SK-N-SH (cell line): Measurements from ENCODE around the gene SLX4IP. TPM values are rescaled to one million over a fixed set of nuclear protein-coding genes. Genes with fewer than 3 reads are reported as not detected.

ENCODE experiments used
- CTCF ChIA-PET: fragments of 300-600, 350-600 bp; formaldehyde crosslinking; extraction: SDS; loops from one replicate; lab custom pipeline; 2021; lab: Yijun Ruan, JAX
- POLR2A ChIA-PET: fragments of 350-600 bp; sonication (Branson Sonifier 250); formaldehyde crosslinking; extraction: SDS; loops from one replicate; lab custom pipeline; 2020; ENCODE audit warnings: antibody characterized with exemption, inconsistent platforms; lab: Yijun Ruan, JAX
- DNase-seq: peaks from one replicate; pipeline ENCODE4 v3.0.0; 2012
- H2AFZ ChIP-seq: fragments of 200-600 bp; sonication (generic); 2 replicates; pipeline ENCODE4 v1.8.1; 2016; ENCODE audit warnings: antibody characterized with exemption, mild to moderate bottlenecking, low read depth
- H3F3A ChIP-seq: fragments of 200-600 bp; sonication (generic); replicated peaks from 2 replicates; pipeline ENCODE3; 2016; ENCODE audit warnings: antibody characterized with exemption, mild to moderate bottlenecking; ENCODE audit not compliant: insufficient read depth
- H3K27ac ChIP-seq, 2 experiments: fragments of 200-500 bp in 1 of 2; fragments of 200-600 bp in 1 of 2; sonication (Bioruptor generic) in 1 of 2; sonication (generic), shearing (Covaris generic) in 1 of 2; 2 replicates each; pipeline versions ENCODE4 v1.5.1 to v1.6.1; 2014 to 2016; ENCODE audit warnings: low read depth in 2 of 2, inconsistent platforms in 1 of 2, low read length in 1 of 2, mild to moderate bottlenecking in 1 of 2, mixed read lengths in 1 of 2
- H3K27me3 ChIP-seq: fragments of 200-600 bp; sonication (generic), shearing (Covaris generic); 2 replicates; pipeline ENCODE4 v1.6.1; 2016; ENCODE audit warnings: mixed run types; ENCODE audit not compliant: insufficient read depth
- H3K36me3 ChIP-seq, 2 experiments: fragments of 200-500 bp in 1 of 2; fragments of 200-600 bp in 1 of 2; sonication (Bioruptor generic) in 1 of 2; sonication (generic) in 1 of 2; replicated peaks in 1 of 2; 2 replicates each; pipeline versions ENCODE3 to v1.5.1; 2014 to 2016; ENCODE audit warnings: low read length in 1 of 2, mild to moderate bottlenecking in 1 of 2; ENCODE audit not compliant: insufficient read depth in 2 of 2, control insufficient read depth in 1 of 2
- H3K4me1 ChIP-seq, 2 experiments: fragments of 200-500 bp in 1 of 2; fragments of 200-600 bp in 1 of 2; sonication (Bioruptor generic) in 1 of 2; sonication (generic), shearing (Covaris generic) in 1 of 2; 2 replicates each; pipeline versions ENCODE4 v1.5.1 to v1.6.1; 2014 to 2016; ENCODE audit warnings: low read depth in 1 of 2, low read length in 1 of 2, mixed run types in 1 of 2; ENCODE audit not compliant: insufficient read depth in 2 of 2, control insufficient read depth in 1 of 2
- H3K4me2 ChIP-seq: fragments of 200-600 bp; sonication (generic), shearing (Covaris generic); 2 replicates; pipeline ENCODE4 v1.6.1; 2017; ENCODE audit warnings: mixed run types
- H3K4me3 ChIP-seq, 2 experiments: fragments of 200-500 bp in 1 of 2; fragments of 200-600 bp in 1 of 2; sonication (Bioruptor generic) in 1 of 2; sonication (generic), shearing (Covaris generic) in 1 of 2; 2 replicates each; pipeline versions ENCODE4 v1.5.1 to v1.8.1; 2014 to 2016; ENCODE audit warnings: low read depth in 2 of 2, inconsistent platforms in 1 of 2, low read length in 1 of 2, mild to moderate bottlenecking in 1 of 2, mixed read lengths in 1 of 2, moderate library complexity in 1 of 2
- H3K79me2 ChIP-seq: fragments of 200-600 bp; sonication (generic); 2 replicates; pipeline ENCODE4 v1.8.1; 2017; ENCODE audit warnings: mild to moderate bottlenecking; ENCODE audit not compliant: insufficient read depth
- H3K9ac ChIP-seq: fragments of 200-600 bp; sonication (generic); 2 replicates; pipeline ENCODE4 v1.6.1; 2017; ENCODE audit warnings: mixed run types
- H3K9me2 ChIP-seq: fragments of 200-600 bp; sonication (generic); 2 replicates; pipeline ENCODE4 v1.6.1; 2017; ENCODE audit warnings: mixed run types
- H3K9me3 ChIP-seq: fragments of 200-600 bp; sonication (generic); 2 replicates; pipeline ENCODE4 v1.6.1; 2017; ENCODE audit warnings: mixed run types, mild to moderate bottlenecking, moderate library complexity
- H4K20me1 ChIP-seq: fragments of 200-600 bp; sonication (generic); 2 replicates; pipeline ENCODE4 v1.6.1; 2017; ENCODE audit warnings: mild to moderate bottlenecking, mixed run types; ENCODE audit not compliant: insufficient read depth
- ELF1 ChIP-seq: IDR thresholded peaks from 2 replicates; pipeline ENCODE4 v1.4.0; 2012
- EZH2phosphoT487 ChIP-seq: fragments of 200-600 bp; sonication (generic); IDR thresholded peaks from 2 replicates; pipeline ENCODE4 v1.6.1; 2017; ENCODE audit warnings: low read depth, mixed run types, mild to moderate bottlenecking, antibody characterized with exemption, moderate library complexity, borderline replicate concordance
- FOSL2 ChIP-seq: IDR thresholded peaks from 2 replicates; pipeline ENCODE4 v1.4.0; 2012; ENCODE audit warnings: low read depth, mild to moderate bottlenecking, moderate library complexity, borderline replicate concordance
- FOXM1 ChIP-seq: IDR thresholded peaks from 2 replicates; pipeline ENCODE4 v1.4.0; 2012; ENCODE audit warnings: low read depth, mild to moderate bottlenecking
- GABPA ChIP-seq: IDR thresholded peaks from 2 replicates; pipeline ENCODE4 v1.4.0; 2012; ENCODE audit warnings: low read depth, mild to moderate bottlenecking
- GATA2 ChIP-seq: sonication (generic); formaldehyde crosslinking; IDR thresholded peaks from 2 replicates; pipeline ENCODE4 v1.5.0; 2020; ENCODE audit warnings: mild to moderate bottlenecking, missing genetic modification reagents
- MEF2A ChIP-seq: IDR thresholded peaks from 2 replicates; pipeline ENCODE4 v1.4.0; 2012; ENCODE audit warnings: low read depth, borderline replicate concordance
- NFIC ChIP-seq: IDR thresholded peaks from 2 replicates; pipeline ENCODE4 v1.4.0; 2012; ENCODE audit warnings: borderline replicate concordance
- POLR2AphosphoS5 ChIP-seq: IDR thresholded peaks from 2 replicates; pipeline ENCODE4 v1.6.1; 2012; ENCODE audit warnings: low read depth, low read length
- RAD21 ChIP-seq: IDR thresholded peaks from 2 replicates; pipeline ENCODE4 v1.6.1; 2012; ENCODE audit warnings: mild to moderate bottlenecking, low read length
- RXRA ChIP-seq: IDR thresholded peaks from 2 replicates; pipeline ENCODE4 v1.4.0; 2012; ENCODE audit warnings: low read depth, mild to moderate bottlenecking, borderline replicate concordance
- SMC3 ChIP-seq: IDR thresholded peaks from 2 replicates; pipeline ENCODE4 v1.6.1; 2012; ENCODE audit warnings: low read depth, low read length, improper control_type of control experiment
- TCF12 ChIP-seq: IDR thresholded peaks from 2 replicates; pipeline ENCODE4 v1.4.0; 2012
- TEAD4 ChIP-seq: IDR thresholded peaks from 2 replicates; pipeline ENCODE4 v1.4.0; 2012; ENCODE audit warnings: mild to moderate bottlenecking, borderline replicate concordance; ENCODE audit not compliant: insufficient read depth
- YY1 ChIP-seq: IDR thresholded peaks from 2 replicates; pipeline ENCODE4 v1.4.0; 2012; ENCODE audit warnings: low read depth, mild to moderate bottlenecking
- WGBS: methylation state at CpG from one replicate; pipeline ENCODE4 v1.1.6; 2017; ENCODE audit warnings: low lambda C conversion rate; 5-methylcytosine and 5-hydroxymethylcytosine counted together
- polyA plus RNA-seq, 3 experiments: library from polyadenylated mRNA; depleted of rRNA; stranded (reverse); fragments of >200 nt; gene quantifications; 2 replicates each; pipeline ENCODE4 v1.2.3, GENCODE V29; 2012
- TF ChIP-seq, protein P1 (sequence below): IDR thresholded peaks from 2 replicates; pipeline ENCODE4 v1.6.1; 2012; ENCODE audit warnings: mild to moderate bottlenecking, low read depth, low read length, moderate library complexity
- TF ChIP-seq, protein P2 (sequence below): IDR thresholded peaks from 2 replicates; pipeline ENCODE4; 2012
- TF ChIP-seq, protein P3 (sequence below): fragments of 150-350 bp; IDR thresholded peaks from 2 replicates; pipeline ENCODE4 v1.6.1; 2017; ENCODE audit warnings: antibody characterized with exemption, low read length, low read depth, borderline replicate concordance
- TF ChIP-seq, protein P4 (sequence below): IDR thresholded peaks from 2 replicates; pipeline ENCODE4 v1.4.0; 2012; ENCODE audit warnings: low read depth

SLX4IP gene
- polyA plus RNA-seq, 1 of the 3 experiments (the other 2 are of a cell fraction) = 1.3 TPM

DNA sequence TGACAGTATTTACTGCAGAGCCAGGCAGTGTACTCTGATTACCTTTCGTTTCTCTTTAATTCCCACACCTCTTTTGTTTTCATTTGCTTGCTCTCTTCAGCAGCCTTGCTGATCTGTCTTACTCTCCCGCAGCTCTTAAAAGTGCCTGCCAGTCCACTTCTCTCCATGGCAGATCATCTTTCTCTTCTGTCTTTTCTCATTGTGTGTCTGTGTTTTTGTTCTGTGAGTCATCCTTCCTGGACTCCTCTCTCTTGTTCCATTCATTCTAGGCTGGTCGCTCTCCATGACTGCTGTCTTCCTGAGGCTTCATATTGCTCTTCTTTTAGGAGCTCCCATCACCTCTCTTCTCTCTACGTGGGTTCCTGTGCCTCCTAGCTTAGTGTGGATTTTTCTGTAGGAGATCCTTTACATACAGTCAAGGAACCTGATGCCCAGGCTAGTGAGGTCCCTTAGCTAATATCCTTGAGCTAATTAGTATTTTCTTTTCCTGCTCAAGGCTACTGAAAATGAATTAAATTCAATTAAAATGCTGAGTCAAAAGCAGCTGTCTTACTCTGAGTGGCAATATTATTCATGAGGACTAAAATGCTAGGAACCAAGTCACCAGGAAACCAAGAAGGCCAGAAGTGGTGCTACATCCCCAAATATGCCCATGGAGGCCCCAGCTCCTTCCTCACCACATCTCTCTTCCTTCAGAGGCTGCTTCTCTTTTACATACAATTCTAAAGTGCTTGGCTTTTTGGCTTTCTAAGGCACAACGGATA lies 86.1 kb downstream of the SLX4IP start (continued):
- TF ChIP-seq, protein P1, sequence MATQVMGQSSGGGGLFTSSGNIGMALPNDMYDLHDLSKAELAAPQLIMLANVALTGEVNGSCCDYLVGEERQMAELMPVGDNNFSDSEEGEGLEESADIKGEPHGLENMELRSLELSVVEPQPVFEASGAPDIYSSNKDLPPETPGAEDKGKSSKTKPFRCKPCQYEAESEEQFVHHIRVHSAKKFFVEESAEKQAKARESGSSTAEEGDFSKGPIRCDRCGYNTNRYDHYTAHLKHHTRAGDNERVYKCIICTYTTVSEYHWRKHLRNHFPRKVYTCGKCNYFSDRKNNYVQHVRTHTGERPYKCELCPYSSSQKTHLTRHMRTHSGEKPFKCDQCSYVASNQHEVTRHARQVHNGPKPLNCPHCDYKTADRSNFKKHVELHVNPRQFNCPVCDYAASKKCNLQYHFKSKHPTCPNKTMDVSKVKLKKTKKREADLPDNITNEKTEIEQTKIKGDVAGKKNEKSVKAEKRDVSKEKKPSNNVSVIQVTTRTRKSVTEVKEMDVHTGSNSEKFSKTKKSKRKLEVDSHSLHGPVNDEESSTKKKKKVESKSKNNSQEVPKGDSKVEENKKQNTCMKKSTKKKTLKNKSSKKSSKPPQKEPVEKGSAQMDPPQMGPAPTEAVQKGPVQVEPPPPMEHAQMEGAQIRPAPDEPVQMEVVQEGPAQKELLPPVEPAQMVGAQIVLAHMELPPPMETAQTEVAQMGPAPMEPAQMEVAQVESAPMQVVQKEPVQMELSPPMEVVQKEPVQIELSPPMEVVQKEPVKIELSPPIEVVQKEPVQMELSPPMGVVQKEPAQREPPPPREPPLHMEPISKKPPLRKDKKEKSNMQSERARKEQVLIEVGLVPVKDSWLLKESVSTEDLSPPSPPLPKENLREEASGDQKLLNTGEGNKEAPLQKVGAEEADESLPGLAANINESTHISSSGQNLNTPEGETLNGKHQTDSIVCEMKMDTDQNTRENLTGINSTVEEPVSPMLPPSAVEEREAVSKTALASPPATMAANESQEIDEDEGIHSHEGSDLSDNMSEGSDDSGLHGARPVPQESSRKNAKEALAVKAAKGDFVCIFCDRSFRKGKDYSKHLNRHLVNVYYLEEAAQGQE = 0 out of 2 replicates have a peak, but pooled peaks have one; percentile 44
- 0 out of 2 replicates have a peak, but pooled peaks have one; percentile 8 for TF ChIP-seq ELF1
- peak; percentile 94 for TF ChIP-seq TCF12
- TF ChIP-seq YY1 = peak; percentile 25; the same call in 1 of the 2 replicates
- TF ChIP-seq RXRA = no peak
- TF ChIP-seq MEF2A = no peak

DNA sequence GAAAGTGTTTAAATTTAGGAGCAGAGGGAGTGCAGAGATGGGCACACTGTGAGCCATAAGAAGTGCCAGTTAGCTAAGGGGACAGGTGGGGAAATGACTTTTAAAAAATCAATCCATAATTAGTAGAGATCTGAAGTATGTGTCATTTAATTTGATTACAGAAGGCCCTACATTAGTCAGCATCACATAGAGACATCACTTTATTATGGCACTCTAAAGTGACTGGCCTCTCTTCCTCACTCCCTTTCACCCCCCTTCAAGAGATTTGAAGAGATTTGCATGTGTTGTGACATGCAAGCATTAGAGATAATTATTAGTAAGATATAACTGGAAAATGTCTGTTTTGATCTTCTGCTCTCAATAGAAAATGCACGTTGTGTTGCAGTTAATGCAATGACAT lies 86.7 kb downstream of the SLX4IP start:
- DNase-seq = no peak
- Histone ChIP-seq H3K4me3 (peak overlapping the region in 1 of 2 experiments; percentile 26; a peak in 2 of 4 replicates), H3K36me3 (no peaks in the 10 kb centered on the region), H3K27ac (peak overlapping the region; percentile 65 to 97; a peak in 3 of 4 replicates), H3K27me3 (no peaks in the 10 kb centered on the region), H3K4me2 (peak overlapping the region; percentile 71), H3K9ac (peak overlapping the region; percentile 52; the same call in 1 of the 2 replicates), H3K79me2 (peaks cover 10% of the 10 kb centered on the region; the same call in 1 of the 2 replicates), H2AFZ (no peak overlapping the region), H4K20me1 (no peaks in the 10 kb centered on the region), H3K9me3 (no peaks in the 10 kb centered on the region), H3K9me2 (no peaks in the 10 kb centered on the region), H3K4me1 (peaks cover 27 to 50% of the 10 kb centered on the region in 2 experiments), H3F3A (peaks cover 38% of the 10 kb centered on the region)
- ChIA-PET CTCF (no interaction called here), POLR2A (no interaction called here)
- 23% methylated on average over 1 of the region's 1 CpG for WGBS
- TF ChIP-seq, protein P2, sequence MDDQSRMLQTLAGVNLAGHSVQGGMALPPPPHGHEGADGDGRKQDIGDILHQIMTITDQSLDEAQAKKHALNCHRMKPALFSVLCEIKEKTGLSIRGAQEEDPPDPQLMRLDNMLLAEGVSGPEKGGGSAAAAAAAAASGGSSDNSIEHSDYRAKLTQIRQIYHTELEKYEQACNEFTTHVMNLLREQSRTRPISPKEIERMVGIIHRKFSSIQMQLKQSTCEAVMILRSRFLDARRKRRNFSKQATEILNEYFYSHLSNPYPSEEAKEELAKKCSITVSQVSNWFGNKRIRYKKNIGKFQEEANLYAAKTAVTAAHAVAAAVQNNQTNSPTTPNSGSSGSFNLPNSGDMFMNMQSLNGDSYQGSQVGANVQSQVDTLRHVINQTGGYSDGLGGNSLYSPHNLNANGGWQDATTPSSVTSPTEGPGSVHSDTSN = 0 out of 2 replicates have a peak, but pooled peaks have one; percentile 4
- TF ChIP-seq GATA2 = no peak

DNA sequence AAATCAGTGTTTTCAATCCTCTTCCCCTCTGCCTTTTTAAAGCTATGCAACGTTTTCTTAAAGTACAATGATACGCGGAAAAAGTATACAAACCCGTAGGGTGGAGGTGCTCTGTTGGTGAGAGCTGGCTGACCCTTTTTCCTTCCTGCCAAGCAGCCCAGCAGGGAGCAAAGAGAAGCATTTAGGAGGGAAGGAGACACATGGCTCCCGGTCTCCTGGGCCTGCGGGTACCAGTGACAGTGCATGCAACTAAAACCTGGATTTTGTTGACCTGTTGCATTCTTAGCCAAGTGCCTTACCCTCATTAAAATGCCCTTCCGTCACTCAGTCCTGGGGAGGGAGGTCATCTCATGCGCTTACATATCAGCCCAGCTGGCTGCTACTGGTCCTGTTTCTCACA lies 87.2 kb downstream of the SLX4IP start:
- Histone ChIP-seq H3K9me2 (no peaks in the 10 kb centered on the region), H3K4me1 (peaks cover 27 to 50% of the 10 kb centered on the region in 2 experiments), H3F3A (peaks cover 38% of the 10 kb centered on the region), H3K4me2 (peak overlapping the region; percentile 71; the same call in 1 of the 2 replicates), H3K9me3 (no peaks in the 10 kb centered on the region), H3K36me3 (no peaks in the 10 kb centered on the region), H2AFZ (no peak overlapping the region), H3K9ac (no peak overlapping the region), H4K20me1 (no peaks in the 10 kb centered on the region), H3K4me3 (no peak overlapping the region), H3K27me3 (no peaks in the 10 kb centered on the region), H3K79me2 (peaks cover 10% of the 10 kb centered on the region; the same call in 1 of the 2 replicates), H3K27ac (peak overlapping the region; percentile 65 to 97)
- POLR2A ChIA-PET = no interaction called here
- WGBS = 93% methylated on average over 8 of the region's 8 CpGs
- CTCF ChIA-PET = interaction anchor here (1.1 kb wide), 1 partner anchor 31 kb away, joined by 3 read pairs; no protein-coding TSS in a partner anchor
- no peak for DNase-seq
- TF ChIP-seq, protein P3, sequence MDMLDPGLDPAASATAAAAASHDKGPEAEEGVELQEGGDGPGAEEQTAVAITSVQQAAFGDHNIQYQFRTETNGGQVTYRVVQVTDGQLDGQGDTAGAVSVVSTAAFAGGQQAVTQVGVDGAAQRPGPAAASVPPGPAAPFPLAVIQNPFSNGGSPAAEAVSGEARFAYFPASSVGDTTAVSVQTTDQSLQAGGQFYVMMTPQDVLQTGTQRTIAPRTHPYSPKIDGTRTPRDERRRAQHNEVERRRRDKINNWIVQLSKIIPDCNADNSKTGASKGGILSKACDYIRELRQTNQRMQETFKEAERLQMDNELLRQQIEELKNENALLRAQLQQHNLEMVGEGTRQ = no peak
- TF ChIP-seq, protein P4, sequence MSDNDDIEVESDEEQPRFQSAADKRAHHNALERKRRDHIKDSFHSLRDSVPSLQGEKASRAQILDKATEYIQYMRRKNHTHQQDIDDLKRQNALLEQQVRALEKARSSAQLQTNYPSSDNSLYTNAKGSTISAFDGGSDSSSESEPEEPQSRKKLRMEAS = no peak
- no peak for TF ChIP-seq FOSL2
- no peak for TF ChIP-seq SMC3
- TF ChIP-seq RAD21 = no peak
- no peak for TF ChIP-seq ELF1
- no peak for TF ChIP-seq POLR2AphosphoS5
- TF ChIP-seq EZH2phosphoT487 = no peak
- TF ChIP-seq GABPA = no peak
- TF ChIP-seq NFIC = no peak
- TF ChIP-seq TEAD4 = no peak
- no peak for TF ChIP-seq FOXM1
- TF ChIP-seq GATA2 = no peak
